Neural cell (in vitro differentiated cells): ENCODE data around the gene SLC35B4. TPM values are rescaled to one million over a fixed set of nuclear protein-coding genes. Genes with fewer than 3 reads are reported as not detected.
A peak's percentile ranks its signal among the peaks of the same experiment; 100 is the strongest.

Experiments
- H2AFZ ChIP-seq: fragments of 200-600, 300-800 bp; sonication (generic), shearing (Covaris generic); 2 replicates; pipeline ENCODE4 v1.6.0; 2014; ENCODE audit warnings: low read depth, mild to moderate bottlenecking, antibody characterized with exemption, low read length, moderate library complexity
- H3F3A ChIP-seq: fragments of 200-600 bp; shearing (Covaris generic); 2 replicates; pipeline ENCODE4 v1.6.1; 2016; ENCODE audit warnings: mild to moderate bottlenecking, moderate library complexity, mixed read lengths, antibody characterized with exemption, low read length; ENCODE audit not compliant: insufficient read depth, poor library complexity, severe bottlenecking
- H3K27ac ChIP-seq: fragments of 200-600, 300-800 bp; sonication (generic), shearing (Covaris generic); 2 replicates; pipeline ENCODE4 v1.5.1; 2014; ENCODE audit warnings: mild to moderate bottlenecking, low read length, moderate library complexity
- H3K27me3 ChIP-seq: fragments of 300-800, 200-600 bp; sonication (generic), shearing (Covaris generic); 2 replicates; pipeline ENCODE4 v1.6.0; 2014; ENCODE audit warnings: mild to moderate bottlenecking, low read depth, low read length, moderate library complexity; ENCODE audit not compliant: insufficient read depth
- H3K36me3 ChIP-seq: fragments of 300-800, 200-600 bp; sonication (generic), shearing (Covaris generic); 2 replicates; pipeline ENCODE4 v1.5.1; 2014; ENCODE audit warnings: mild to moderate bottlenecking, antibody characterized with exemption, low read length, moderate library complexity; ENCODE audit not compliant: insufficient read depth
- H3K4me2 ChIP-seq: fragments of 300-800, 200-600 bp; sonication (generic), shearing (Covaris generic); 2 replicates; pipeline ENCODE4 v1.6.0; 2014; ENCODE audit warnings: mild to moderate bottlenecking, low read length
- H3K4me3 ChIP-seq: fragments of 300-800, 200-600 bp; sonication (generic), shearing (Covaris generic); 2 replicates; pipeline ENCODE4 v1.5.1; 2014; ENCODE audit warnings: mild to moderate bottlenecking, low read length, moderate library complexity
- H3K79me2 ChIP-seq: fragments of 200-600 bp; shearing (Covaris generic); replicated peaks from 2 replicates; pipeline ENCODE4 v1.6.0; 2014; ENCODE audit warnings: mild to moderate bottlenecking, low read length, moderate library complexity; ENCODE audit not compliant: insufficient read depth
- H3K9ac ChIP-seq: fragments of 300-800, 200-600 bp; sonication (generic), shearing (Covaris generic); 2 replicates; pipeline ENCODE4 v1.6.1; 2016; ENCODE audit warnings: mild to moderate bottlenecking, low read length, mixed read lengths
- H3K9me2 ChIP-seq: fragments of 200-600 bp; shearing (Covaris generic); 2 replicates; pipeline ENCODE4 v1.6.1; 2016; ENCODE audit warnings: mild to moderate bottlenecking, low read length, mixed read lengths; ENCODE audit not compliant: insufficient read depth
- H3K9me3 ChIP-seq: fragments of 200-600, 300-800 bp; sonication (generic), shearing (Covaris generic); 2 replicates; pipeline ENCODE4 v1.6.1; 2016; ENCODE audit warnings: mild to moderate bottlenecking, mixed run types, low read length, moderate library complexity, mixed read lengths
- H4K20me1 ChIP-seq: fragments of 200-600 bp; shearing (Covaris generic); 2 replicates; pipeline ENCODE4 v1.6.1; 2016; ENCODE audit warnings: mild to moderate bottlenecking, mixed run types; ENCODE audit not compliant: insufficient read depth
- EP300 ChIP-seq: fragments of 450-650 bp; conservative IDR thresholded peaks from 2 replicates; pipeline ENCODE4 v1.6.1; 2014; ENCODE audit warnings: antibody characterized with exemption, mild to moderate bottlenecking, moderate library complexity; ENCODE audit not compliant: poor library complexity, severe bottlenecking
- EZH2 ChIP-seq: fragments of 200-600, 300-800 bp; shearing (Covaris generic), sonication (generic); IDR thresholded peaks from 2 replicates; pipeline ENCODE4 v1.6.1; 2014; ENCODE audit warnings: antibody characterized with exemption, low read length, borderline replicate concordance, mild to moderate bottlenecking; ENCODE audit not compliant: insufficient read depth, poor library complexity, severe bottlenecking
- MXI1 ChIP-seq: fragments of 450-650 bp; conservative IDR thresholded peaks from 2 replicates; pipeline ENCODE4 v1.6.1; 2014; ENCODE audit warnings: antibody characterized with exemption, mild to moderate bottlenecking; ENCODE audit not compliant: poor library complexity, severe bottlenecking
- POLR2AphosphoS5 ChIP-seq: IDR thresholded peaks from 2 replicates; pipeline ENCODE4 v1.6.1; 2012
- RAD21 ChIP-seq: fragments of 450-650 bp; conservative IDR thresholded peaks from 2 replicates; pipeline ENCODE4 v1.6.1; 2014; ENCODE audit warnings: antibody characterized with exemption, mild to moderate bottlenecking, moderate library complexity
- SMC3 ChIP-seq: fragments of 450-650 bp; conservative IDR thresholded peaks from 2 replicates; pipeline ENCODE4 v1.6.1; 2014; ENCODE audit warnings: antibody characterized with exemption, mild to moderate bottlenecking, moderate library complexity; ENCODE audit not compliant: poor library complexity
- TAF1 ChIP-seq: IDR thresholded peaks from 2 replicates; pipeline ENCODE4 v1.6.1; 2012; ENCODE audit warnings: low read depth
- polyA plus RNA-seq: library from polyadenylated mRNA; depleted of rRNA; stranded (reverse); fragments of >200 nt; gene quantifications from 2 replicates; pipeline ENCODE4 v1.2.3, GENCODE V29; 2014
- TF ChIP-seq, protein P1 (sequence below): IDR thresholded peaks from 2 replicates; pipeline ENCODE4 v1.6.1; 2012; ENCODE audit warnings: borderline replicate concordance
- TF ChIP-seq, protein P2 (sequence below): fragments of 450-650 bp; IDR thresholded peaks from 2 replicates; pipeline ENCODE4 v1.5.1; 2014; ENCODE audit warnings: antibody characterized with exemption, mild to moderate bottlenecking, moderate library complexity; ENCODE audit not compliant: poor library complexity, severe bottlenecking

Gene SLC35B4
- polyA plus RNA-seq, 1 donor from 2014 or later, result 30.1 TPM

DNA sequence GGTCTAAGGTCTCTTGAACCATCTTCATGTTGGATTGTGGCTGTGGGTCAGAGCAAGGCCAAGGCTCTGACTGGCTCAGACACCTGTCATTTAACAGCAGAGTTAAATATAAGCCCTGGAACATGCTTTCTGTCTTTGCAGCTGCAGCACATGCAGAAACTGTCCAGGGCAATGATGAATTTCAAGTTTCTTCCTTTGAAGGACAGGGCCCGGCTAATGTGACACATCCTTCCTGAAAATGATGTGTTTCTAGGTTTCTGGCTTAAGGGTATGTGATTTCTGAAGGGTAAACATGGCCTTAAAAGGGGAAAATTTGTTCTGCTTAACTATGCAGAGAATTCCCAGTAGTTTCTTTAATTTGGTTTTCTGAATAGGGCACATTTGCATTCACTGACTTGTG, 34.0 kb upstream of the SLC35B4 start (continued):
- peak; percentile 42 for TF ChIP-seq EP300
- no peak for TF ChIP-seq RAD21

DNA sequence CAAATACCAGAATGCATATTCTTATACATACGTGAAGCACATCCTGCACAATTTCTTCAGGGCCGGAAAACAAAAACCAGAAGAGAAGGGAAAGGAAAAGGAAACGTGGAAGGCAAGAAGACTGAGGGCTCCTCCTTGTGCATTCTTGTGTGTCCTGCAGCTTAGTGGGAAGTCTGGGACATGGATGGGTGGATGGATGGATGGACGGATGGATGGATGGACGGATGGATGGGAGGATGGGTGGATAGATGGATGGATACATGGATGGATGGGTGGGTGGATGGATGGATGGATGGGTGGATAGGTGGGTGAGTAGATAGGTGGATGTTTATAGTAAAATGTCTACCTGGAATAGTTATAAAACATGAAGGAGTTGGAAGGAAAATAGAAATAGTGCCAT, 30.8 kb upstream of the SLC35B4 start:
- Histone ChIP-seq H3K9ac (no peak overlapping the region), H3K79me2 (no peaks in the 10 kb centered on the region), H3K36me3 (no peaks in the 10 kb centered on the region), H3F3A (no peaks in the 10 kb centered on the region), H3K27me3 (no peaks in the 10 kb centered on the region), H3K9me2 (no peaks in the 10 kb centered on the region), H4K20me1 (no peaks in the 10 kb centered on the region), H2AFZ (no peak overlapping the region), H3K4me2 (no peak overlapping the region), H3K27ac (no peak overlapping the region), H3K4me3 (no peak overlapping the region), H3K9me3 (no peaks in the 10 kb centered on the region)
- TF ChIP-seq TAF1, result no peak
- TF ChIP-seq SMC3, result no peak
- no peak for TF ChIP-seq RAD21
- TF ChIP-seq EP300, result no peak
- TF ChIP-seq, protein P1, sequence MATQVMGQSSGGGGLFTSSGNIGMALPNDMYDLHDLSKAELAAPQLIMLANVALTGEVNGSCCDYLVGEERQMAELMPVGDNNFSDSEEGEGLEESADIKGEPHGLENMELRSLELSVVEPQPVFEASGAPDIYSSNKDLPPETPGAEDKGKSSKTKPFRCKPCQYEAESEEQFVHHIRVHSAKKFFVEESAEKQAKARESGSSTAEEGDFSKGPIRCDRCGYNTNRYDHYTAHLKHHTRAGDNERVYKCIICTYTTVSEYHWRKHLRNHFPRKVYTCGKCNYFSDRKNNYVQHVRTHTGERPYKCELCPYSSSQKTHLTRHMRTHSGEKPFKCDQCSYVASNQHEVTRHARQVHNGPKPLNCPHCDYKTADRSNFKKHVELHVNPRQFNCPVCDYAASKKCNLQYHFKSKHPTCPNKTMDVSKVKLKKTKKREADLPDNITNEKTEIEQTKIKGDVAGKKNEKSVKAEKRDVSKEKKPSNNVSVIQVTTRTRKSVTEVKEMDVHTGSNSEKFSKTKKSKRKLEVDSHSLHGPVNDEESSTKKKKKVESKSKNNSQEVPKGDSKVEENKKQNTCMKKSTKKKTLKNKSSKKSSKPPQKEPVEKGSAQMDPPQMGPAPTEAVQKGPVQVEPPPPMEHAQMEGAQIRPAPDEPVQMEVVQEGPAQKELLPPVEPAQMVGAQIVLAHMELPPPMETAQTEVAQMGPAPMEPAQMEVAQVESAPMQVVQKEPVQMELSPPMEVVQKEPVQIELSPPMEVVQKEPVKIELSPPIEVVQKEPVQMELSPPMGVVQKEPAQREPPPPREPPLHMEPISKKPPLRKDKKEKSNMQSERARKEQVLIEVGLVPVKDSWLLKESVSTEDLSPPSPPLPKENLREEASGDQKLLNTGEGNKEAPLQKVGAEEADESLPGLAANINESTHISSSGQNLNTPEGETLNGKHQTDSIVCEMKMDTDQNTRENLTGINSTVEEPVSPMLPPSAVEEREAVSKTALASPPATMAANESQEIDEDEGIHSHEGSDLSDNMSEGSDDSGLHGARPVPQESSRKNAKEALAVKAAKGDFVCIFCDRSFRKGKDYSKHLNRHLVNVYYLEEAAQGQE, result no peak
- TF ChIP-seq, protein P2, sequence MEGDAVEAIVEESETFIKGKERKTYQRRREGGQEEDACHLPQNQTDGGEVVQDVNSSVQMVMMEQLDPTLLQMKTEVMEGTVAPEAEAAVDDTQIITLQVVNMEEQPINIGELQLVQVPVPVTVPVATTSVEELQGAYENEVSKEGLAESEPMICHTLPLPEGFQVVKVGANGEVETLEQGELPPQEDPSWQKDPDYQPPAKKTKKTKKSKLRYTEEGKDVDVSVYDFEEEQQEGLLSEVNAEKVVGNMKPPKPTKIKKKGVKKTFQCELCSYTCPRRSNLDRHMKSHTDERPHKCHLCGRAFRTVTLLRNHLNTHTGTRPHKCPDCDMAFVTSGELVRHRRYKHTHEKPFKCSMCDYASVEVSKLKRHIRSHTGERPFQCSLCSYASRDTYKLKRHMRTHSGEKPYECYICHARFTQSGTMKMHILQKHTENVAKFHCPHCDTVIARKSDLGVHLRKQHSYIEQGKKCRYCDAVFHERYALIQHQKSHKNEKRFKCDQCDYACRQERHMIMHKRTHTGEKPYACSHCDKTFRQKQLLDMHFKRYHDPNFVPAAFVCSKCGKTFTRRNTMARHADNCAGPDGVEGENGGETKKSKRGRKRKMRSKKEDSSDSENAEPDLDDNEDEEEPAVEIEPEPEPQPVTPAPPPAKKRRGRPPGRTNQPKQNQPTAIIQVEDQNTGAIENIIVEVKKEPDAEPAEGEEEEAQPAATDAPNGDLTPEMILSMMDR, result no peak
- TF ChIP-seq MXI1, result no peak
- TF ChIP-seq POLR2AphosphoS5, result no peak

DNA sequence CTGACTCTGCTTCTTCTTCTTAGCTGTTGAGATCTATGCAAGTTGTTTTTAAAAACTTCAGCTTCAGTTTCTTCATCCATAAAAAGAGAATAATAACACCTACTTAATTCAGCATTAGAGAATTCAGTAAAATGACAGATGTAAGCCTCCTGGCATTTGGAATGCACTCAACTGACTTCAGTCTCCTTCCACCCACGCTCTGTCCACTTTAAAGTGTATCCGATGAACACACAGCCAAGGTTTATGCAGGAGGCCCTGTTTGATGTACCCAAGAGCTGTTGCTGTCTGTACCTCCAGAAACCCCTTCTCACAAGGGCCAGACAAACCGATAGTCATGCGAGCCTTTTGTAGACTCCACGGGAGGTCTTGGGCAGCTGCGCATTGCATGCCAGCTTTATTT, 27.1 kb upstream of the SLC35B4 start:
- Histone ChIP-seq H3K4me2 (no peak overlapping the region), H4K20me1 (no peaks in the 10 kb centered on the region), H3K4me3 (no peak overlapping the region), H3K27me3 (no peaks in the 10 kb centered on the region), H3K27ac (no peak overlapping the region), H3K36me3 (no peaks in the 10 kb centered on the region), H2AFZ (no peak overlapping the region), H3K9me2 (no peaks in the 10 kb centered on the region), H3K9me3 (no peaks in the 10 kb centered on the region), H3K9ac (no peak overlapping the region), H3F3A (no peaks in the 10 kb centered on the region), H3K79me2 (no peaks in the 10 kb centered on the region)
- TF ChIP-seq EZH2 (no peak), RAD21 (no peak), TAF1 (no peak), EP300 (no peak), SMC3 (no peak), MXI1 (no peak), POLR2AphosphoS5 (no peak)
- TF ChIP-seq, protein P2, result no peak
- TF ChIP-seq, protein P1, result no peak
